SK-MEL-5 (cell line): ENCODE data around the gene LY86. TPM values are rescaled to one million over a fixed set of nuclear protein-coding genes. Genes with fewer than 3 reads are reported as not detected.

ENCODE experiments used
- DNase-seq: peaks from one replicate; pipeline ENCODE4 v3.0.0-alpha.2; 2016; ENCODE audit warnings: low read depth, low spot score
- in situ Hi-C: cut with HindIII; loops from 2 replicates; pipeline ENCODE4 v1.10.0; 2016; ENCODE audit warnings: low sequenced_read_pairs, high pct_unique_total_duplicates, low pct_unique_long_range_greater_than_20kb
- polyA plus RNA-seq, 2 experiments: library from polyadenylated mRNA; depleted of rRNA; stranded (reverse); fragments of >200 nt; gene quantifications; 2 replicates each; pipeline ENCODE4 v1.2.3, GENCODE V29; 2015
- total RNA-seq: library from RNA; depleted of rRNA; stranded (reverse); fragments of >200 nt; shearing (Covaris generic); gene quantifications from 2 replicates; pipeline ENCODE4 v1.2.3, GENCODE V29; 2014; rRNA removed

The LY86 gene
- not detected in 2 replicates for total RNA-seq
- polyA plus RNA-seq (2015; cell fraction: cytosol; rRNA removed): not detected in 2 replicates
- not detected in 2 replicates for polyA plus RNA-seq (2015; cell fraction: nucleus; rRNA removed)

GRCh38 chr6:6588064-6588923, at the start of gene LY86:
Gene LY86, plus strand, starts transcription at chr6:6588720. Its CDS starts 15 bp downstream, at chr6:6588735.
- DNase-seq: no peak
- in situ Hi-C loops: no loop called here

DNA sequence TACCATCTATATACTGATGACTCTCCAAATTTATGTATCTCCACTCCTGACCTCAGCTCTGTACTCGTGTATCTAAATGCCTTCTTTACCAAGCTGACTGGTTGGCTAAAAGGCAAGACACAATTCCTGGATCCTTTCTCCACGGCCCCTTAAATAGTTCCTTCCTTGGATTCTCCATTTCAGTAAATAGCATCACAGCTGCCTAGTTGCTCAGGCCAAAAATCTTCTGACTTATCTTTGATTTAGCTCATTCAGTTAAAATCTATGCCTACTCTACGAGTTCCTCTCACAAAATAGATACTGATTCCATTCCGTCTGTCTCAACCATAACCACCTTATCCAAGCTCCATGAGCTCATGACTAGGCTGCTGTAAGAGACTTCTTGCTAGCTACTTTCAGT, 49.5 kb upstream of the LY86 start:
- DNase-seq: no peak
- in situ Hi-C loops: no loop called here

- no peak for DNase-seq
- in situ Hi-C loops: no loop called here
Observed at GRCh38 chr6:6542357-6542756, 46.2 kb upstream of the LY86 start.

GRCh38 chr6:6543181-6543879, 45.2 kb upstream of the LY86 start:
- in situ Hi-C loops: no loop called here
- no peak for DNase-seq

GRCh38 chr6:6545616-6546317, 42.8 kb upstream of the LY86 start:
- DNase-seq: no peak
- in situ Hi-C loops: no loop called here

GRCh38 chr6:6546318-6547109, 42.0 kb upstream of the LY86 start:
- in situ Hi-C loops: no loop called here
- no peak for DNase-seq

DNA sequence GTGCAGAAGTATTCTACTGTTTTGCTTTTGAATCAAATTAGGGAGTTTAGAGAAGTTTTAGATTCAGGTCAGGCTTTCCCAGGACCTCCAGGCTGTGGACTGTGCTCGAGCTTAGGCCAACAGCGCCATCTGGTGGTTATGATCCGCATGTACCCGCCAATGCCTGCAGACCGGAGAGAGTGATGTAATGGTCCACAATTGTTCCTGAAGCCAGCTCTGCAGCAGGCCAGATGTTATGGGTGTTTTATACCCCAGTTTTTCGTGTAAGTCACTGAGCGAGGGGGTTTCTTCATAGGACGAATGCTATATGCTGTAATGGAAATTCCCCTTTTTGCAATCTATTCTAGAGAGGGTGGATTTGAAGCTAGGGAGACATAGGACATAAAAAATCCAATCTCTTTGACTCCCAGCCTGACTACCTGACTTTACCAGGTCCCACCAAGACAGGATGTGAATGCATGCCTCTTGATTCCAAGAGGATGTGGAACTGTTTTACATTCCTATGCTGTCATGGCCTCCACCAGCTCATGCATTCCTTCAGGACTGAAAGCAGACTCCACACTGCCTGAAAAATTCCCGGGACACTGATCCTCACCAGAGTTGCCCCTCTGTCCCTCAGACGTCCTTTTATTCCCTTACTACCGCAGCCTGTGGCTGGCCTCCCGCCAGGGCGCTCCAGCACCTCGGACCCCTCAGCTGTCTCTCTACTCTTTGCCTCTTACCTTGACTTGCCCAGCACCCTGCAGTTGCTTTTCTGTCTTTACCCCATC, 41.2 kb upstream of the LY86 start:
- DNase-seq: peak; percentile 87
- in situ Hi-C loops: no loop called here

DNA sequence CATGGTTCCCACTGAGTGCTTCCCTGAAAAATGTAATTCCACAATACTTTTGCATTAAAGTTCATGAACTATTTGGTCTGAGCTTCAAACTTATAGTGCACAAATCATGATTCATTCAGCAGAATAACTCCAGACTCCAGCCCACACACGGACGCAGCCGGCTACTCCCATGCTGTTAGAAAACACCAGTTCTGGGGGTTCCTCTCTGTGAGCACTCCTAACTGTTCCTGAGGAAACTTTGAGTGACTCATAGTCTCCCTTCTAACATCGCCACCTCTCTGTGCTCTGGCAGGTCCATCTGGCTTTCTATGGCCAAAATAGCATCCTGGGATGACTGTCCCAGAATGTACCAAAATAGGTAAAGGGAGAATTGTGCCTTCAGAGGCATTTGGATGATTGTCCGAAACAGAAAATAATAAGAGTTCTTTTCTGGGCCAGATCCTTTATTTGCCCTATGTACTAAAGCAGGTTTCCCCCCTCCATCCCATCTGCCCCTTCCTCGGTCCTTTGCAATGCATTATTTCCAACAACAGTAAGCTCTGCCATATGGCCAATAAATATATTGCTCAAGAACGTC, 32.3 kb upstream of the LY86 start:
- in situ Hi-C loops: no loop called here

DNA sequence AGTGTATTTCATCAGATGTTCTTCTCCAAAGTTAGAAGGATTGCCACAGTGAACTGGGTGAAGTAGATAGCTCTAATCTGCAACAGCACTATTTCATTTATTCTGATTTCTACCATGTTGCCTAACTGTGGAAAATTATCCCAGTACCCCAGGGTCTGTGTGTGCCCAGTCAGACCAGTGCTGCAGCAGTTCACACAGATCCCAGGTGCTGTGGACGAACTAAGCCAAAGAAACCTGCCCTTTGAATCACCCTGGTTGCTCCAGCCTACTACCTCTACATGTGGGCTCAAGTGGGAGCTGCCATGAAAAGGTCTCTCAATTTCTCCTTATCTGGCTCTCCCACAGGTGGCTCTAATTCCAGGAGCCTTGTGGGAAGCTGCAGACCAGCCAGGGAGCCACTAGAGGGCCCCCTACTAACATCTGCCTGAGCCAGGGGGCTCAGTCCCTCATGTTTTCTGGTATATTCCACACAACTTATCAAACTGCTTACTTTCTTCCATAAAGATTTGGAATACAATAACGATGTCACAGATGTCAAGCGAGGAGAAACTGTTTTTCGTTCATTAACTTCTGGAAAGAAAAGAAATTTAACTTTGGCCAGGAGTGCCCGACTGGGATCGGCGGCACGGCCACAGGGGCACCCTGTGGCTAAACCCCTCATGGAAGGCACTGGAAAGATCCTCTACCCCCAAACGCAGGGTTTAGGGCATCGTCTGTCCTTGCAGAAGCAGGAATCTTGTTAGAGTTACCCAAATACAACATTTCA, 31.6 kb upstream of the LY86 start:
- in situ Hi-C loops: no loop called here
- peak; percentile 80 for DNase-seq

More for the DNA sequence above, 32.3 kb upstream of the LY86 start:
- DNase-seq: no peak

DNA sequence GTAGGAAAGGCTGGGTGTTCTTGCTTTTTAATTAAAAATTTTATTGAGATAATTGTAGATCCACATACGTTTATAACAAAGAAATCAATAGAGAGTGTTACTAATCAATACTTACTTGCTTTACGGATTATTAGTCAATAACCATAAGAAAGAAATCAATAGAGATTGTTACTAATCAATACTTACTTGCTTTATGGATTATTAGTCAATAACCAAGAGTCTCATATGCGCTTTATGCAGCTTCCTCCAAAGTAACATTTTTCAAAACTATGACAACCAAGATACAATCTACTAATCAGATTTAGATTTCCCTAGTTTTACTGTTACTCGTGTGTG, 31.0 kb upstream of the LY86 start:
- no peak for DNase-seq
- in situ Hi-C loops: no loop called here

DNA sequence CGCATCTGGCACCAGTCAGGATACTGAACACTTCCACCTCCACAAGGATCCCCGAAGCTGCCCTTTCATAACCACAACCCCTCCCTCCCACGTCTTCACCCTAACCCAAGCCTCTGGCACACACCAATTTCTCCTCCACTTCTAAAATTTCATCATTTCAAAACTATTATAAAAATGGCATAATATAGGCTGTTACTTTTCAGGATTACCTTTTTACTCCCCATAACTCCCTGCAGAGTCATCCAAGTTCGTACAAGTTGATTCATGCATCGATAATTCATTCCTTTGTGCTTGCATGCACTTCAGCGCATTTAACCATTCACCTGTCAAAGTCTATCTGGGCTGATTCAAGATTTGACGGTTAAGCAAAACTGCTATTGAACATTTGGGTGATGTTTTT, 30.6 kb upstream of the LY86 start:
- in situ Hi-C loops: no loop called here
- no peak for DNase-seq

- in situ Hi-C loops: no loop called here
- no peak for DNase-seq
Observed at GRCh38 chr6:6559994-6560570, 28.4 kb upstream of the LY86 start.

- DNase-seq: peak; percentile 49
Observed at GRCh38 chr6:6560909-6561308, 27.6 kb upstream of the LY86 start.

DNA sequence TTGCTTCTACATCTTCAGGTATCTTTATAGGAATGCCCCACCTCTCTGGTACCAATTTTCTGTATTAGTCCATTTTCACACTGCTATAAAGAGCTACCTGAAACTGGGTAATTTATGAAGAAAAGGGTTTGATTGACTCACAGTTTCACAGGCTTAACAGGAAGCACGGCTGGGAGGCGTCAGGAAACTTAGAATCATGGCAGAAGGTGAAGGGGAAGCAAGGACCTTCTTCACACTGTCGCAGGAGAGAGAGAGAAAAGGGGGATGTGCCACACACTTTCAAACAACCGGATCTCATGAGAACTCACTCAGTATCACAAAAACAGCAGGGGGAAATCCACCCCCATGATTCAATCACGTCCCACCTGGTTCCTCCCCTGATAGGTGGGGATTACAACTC, 24.4 kb upstream of the LY86 start:
- DNase-seq: no peak
- in situ Hi-C loops: no loop called here

More at GRCh38 chr6:6560909-6561308, 27.6 kb upstream of the LY86 start:
- in situ Hi-C loops: no loop called here

DNA sequence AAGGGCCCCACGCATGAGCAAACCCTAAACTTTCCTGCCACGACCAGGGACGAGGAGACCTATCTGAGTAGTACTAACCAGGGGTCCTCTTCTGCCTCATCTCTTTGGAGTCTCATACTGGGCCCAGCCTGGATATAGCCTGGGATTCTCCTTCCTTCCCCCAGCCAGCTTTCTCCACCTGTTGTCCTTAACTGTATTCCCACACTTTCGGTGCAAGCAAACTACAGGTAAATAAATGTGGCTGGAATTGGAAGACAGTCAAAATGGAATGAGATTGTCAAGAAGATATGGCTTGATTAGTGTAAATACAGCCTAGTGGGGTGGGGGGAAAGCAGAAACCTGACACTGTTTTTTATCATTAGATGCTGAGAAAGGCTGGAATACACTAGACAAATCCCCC, 23.5 kb upstream of the LY86 start:
- DNase-seq: no peak
- in situ Hi-C loops: no loop called here

DNA sequence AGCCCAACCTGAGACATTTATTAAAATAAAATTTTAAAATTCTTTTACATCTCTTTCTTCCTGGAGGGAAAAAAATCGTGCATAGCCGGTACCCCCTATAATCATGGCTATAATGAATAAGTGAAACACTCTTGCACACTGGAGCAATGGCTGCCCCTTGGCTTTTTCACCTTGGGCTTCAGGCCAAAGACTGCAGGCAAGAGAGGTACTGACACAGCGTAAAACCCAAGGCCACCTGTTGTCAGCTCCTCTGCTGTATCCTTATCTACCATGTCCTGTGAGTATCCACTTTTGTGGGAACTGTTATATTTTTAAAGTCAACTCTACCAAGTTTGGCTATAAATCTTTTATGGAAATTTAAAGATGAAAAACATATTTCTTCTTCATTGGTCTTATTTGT, 23.0 kb upstream of the LY86 start:
- no peak for DNase-seq
- in situ Hi-C loops: no loop called here
